Left kidney (tissue), 2 donors: ENCODE measurements around the gene KAZN. TPM values are rescaled to one million over a fixed set of nuclear protein-coding genes. Genes with fewer than 3 reads are reported as not detected.
A peak's percentile ranks its signal among the peaks of the same experiment; 100 is the strongest.

Experiments
- DNase-seq: peaks from one replicate; pipeline ENCODE4 v3.0.0-alpha.2; 2013
- polyA plus RNA-seq: library from polyadenylated mRNA; unstranded; fragments of 120-200 nt; gene quantifications from one replicate; pipeline ENCODE4 v1.2.1, GENCODE V29; 2013; ENCODE audit not compliant: insufficient read length

Gene KAZN
- polyA plus RNA-seq, 1 donor = 35.2 TPM

GRCh38 chr1:14794136-14794768, 195.8 kb downstream of the KAZN start:
- DNase-seq = no peak

DNA sequence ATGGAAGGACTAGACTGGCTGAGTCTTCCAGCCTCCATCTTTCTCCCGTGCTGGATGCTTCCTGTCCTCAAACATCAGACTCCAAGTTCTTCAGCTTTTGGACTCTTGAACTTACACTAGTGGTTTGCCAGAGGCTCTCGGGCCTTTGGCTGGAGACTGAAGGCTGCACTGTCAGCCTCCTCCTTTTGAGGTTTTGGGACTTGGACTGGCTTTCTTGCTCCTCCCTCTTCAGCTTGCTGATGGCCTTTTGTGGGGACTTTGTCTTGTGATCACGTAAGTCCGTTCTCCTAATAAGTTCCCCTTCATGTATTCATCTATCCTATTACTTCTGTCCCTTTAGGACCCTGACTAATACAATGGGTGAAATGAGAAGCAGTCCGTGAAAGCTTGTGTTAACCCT, 196.4 kb downstream of the KAZN start:
- DNase-seq = no peak

GRCh38 chr1:14795589-14795988, 197.1 kb downstream of the KAZN start:
- DNase-seq = no peak

DNA sequence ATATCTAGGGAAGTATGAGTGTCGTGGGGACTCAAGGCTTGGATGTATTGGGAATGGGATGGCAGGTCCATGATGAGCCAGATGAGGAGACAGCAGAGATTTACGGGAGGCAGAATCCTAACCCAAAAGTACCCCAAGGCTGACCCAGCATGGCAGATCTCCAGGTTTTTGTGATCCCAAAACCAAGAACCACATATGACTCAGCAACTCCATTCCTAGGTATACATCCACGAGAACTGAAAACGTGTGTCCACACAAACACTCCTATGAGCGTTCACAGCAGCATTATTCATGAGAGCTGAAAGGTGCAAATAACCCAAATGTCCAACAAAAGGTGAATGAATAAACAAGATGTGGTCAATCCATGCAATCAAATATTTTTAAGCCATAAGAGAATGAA, 201.5 kb downstream of the KAZN start:
- no peak for DNase-seq

DNA sequence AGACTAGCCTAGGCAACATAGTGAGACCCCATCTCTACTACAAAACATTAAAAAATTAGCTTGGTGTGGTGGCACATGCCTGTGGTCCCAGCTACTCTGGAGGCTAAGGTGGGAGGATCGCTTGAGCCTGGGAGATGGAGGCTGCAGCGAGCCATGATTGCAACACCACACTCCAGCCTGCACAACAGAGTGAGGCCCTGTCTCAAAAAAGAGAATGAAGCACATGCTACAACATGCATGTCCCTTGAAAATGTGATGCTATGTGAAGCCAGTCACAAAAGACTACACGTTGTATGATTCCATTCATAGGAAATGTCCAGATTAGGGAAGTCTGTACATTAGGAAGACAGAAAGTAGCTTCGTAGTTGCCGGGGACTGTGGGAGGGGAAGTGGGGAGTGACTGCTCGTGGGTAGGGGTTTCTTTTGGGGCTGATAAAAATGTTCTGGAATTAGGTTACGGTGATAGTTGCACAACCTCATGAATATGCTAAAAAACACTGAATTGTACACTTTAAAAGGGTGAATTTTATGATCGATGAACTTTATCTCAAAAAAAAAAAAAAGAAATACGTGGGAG, 202.1 kb downstream of the KAZN start:
- DNase-seq = no peak

DNA sequence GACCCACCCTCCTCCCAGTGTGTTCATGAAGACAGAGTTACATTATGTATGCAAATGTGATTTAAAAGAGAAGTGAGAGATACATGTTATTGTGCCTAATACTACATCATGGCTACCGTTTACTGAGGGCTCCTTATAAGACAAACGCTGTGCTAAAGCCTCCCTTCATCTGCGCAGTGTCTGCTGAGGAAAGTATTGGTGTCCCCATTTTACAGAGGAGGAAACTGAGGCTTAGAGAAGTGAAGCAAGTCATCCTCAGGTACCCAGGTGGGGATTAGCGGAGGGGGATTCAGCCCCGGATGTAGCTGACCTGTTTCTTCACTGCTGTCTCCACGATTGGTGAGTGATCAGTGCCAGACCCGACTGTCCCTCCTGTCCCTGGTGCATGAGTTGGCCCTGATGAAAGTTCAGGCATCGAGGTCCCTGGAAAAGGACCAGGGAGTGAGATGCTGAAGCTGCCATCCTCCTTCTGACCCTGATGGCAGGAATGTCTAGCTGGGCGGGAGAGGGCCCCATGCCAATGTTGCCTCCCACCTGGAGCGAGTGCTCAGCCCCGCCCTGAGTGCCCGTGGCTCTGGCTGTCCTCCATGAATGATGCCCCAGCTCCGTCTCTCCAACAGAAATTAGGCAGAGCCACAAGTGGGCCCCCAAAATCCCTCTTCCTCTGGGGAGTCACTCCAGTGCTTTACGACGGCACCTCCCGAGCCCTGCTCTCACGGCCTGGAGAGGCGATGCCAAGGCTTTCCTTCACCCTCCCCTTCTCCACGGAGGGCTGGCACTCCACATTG, 204.7 kb downstream of the KAZN start:
- DNase-seq = no peak

- no peak for DNase-seq
Measured at GRCh38 chr1:14804626-14805025, 206.1 kb downstream of the KAZN start.

DNA sequence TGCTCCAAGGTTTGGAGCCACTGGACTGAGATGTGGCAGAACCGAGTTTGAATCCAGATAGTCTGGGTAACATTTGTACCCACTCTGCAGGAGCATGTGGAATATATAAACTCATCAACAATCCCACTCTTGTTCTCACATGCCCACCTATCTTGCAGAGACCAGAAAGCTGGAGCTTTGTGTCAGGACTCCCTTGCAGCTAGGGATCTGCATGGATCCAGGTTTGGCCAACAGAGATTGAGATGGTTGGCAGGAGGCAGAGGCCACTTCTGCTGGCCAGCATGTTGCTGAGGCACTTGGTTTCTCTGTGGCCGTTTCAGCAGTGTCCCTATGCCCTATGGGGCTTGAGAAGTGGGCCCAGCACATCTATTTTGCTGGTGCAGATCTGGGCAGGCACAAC, 208.3 kb downstream of the KAZN start:
- DNase-seq = no peak

- DNase-seq = no peak
Measured at GRCh38 chr1:14808768-14809167, 210.3 kb downstream of the KAZN start.

- DNase-seq = no peak
Measured at GRCh38 chr1:14809191-14809981, 210.9 kb downstream of the KAZN start.

- peak; percentile 79 for DNase-seq
Measured at GRCh38 chr1:14810595-14811361, 212.3 kb downstream of the KAZN start.

DNA sequence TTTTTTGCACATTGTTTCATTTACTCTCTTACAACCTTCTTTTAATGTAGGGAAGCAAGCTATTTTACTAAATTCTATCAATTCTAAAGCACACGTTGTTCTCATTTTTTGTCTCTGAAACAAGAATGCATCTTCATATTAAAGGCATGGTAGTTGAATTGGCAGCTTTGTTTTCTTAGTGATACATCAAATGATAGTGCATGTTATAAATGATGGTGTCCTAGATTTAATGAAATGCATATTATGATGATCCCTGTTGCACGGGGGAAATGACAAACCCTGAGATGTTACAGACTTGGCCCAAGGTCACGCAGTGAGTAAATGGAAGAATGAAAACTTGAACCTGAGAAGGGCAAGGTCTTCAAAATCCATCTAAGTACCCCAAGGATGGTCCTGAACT, 213.1 kb downstream of the KAZN start:
- DNase-seq = no peak

- DNase-seq = no peak
Measured at GRCh38 chr1:14812189-14812588, 213.7 kb downstream of the KAZN start.

- no peak for DNase-seq
Measured at GRCh38 chr1:14815175-14815877, 216.8 kb downstream of the KAZN start.

- no peak for DNase-seq
Measured at GRCh38 chr1:14817223-14818170, 219.0 kb downstream of the KAZN start.

DNA sequence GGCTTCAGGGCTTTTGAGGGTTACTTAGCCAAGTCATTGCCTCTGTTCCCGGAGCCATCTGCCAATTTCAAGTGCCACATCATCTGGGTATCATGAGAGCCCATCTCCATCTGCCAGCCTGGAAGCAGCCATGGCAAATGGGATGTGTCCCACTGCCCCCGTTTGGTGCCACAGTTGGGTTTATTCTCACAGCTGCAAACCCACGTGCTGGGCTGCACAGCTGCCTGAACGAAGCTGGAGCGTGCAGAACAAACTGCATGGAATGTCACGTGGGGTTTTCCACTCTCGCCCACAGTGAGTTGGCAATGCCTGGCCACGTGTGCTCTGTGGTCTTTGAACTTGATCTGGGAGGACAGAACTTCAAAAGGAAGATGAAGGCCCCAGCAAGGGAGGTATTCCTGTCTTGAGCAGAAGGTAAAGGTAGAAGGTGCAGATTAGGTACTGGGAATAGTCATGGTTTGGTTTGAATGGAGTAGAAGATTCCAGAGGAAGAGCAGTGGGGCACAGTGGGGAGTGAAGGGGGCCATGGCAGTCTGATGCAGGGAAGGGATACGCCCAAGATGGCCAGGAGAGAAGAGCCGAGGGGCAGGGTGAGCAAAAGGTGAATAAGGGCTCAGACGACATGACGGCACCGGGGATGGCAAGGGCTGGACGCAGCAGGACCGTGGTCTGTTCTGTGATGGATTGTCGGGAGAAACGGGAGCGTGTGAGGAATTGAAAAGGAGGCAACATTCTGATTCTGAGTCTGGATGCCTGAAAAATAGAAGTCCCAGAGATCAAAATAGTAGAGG, 222.0 kb downstream of the KAZN start:
- no peak for DNase-seq

DNA sequence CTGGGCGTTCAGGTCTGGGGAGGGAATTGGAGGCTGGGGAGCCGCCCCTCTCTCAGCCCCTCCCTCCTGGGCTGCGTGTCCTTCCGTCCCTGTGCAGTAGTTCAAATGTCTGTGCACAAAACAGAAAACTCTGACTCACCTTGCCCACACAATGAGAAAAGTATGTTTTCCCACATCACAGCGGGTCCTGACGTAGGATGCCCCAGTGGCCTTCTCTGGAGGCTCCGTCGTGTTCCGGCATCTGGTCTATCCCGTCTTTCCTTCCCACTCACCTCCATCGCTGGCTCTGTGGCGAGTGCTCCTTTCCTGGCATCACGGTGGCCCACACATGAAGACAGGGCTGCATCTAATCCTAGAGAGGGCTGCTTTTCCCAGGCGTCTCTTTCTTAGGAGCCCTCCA, 224.0 kb downstream of the KAZN start:
- DNase-seq = no peak

DNA sequence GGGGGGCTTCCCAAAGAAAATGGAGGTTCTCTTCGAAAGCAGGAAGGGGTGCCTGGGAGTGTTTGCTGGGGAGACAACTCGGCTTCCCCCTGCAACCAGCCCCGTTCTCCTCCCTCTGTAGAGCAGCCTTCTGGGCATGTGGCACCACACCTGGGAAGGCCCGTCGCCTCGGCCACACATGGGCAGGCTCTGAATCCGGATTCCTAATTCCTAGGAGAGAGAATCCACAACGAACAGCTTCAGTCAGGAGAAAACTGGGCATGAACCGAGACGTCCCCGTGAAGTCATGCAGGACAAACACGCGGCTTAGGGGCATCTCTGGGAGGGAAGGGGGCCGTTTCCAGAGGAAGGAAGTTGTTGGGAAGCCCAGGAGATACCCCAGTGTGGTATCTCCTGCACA, 224.5 kb downstream of the KAZN start:
- no peak for DNase-seq

DNA sequence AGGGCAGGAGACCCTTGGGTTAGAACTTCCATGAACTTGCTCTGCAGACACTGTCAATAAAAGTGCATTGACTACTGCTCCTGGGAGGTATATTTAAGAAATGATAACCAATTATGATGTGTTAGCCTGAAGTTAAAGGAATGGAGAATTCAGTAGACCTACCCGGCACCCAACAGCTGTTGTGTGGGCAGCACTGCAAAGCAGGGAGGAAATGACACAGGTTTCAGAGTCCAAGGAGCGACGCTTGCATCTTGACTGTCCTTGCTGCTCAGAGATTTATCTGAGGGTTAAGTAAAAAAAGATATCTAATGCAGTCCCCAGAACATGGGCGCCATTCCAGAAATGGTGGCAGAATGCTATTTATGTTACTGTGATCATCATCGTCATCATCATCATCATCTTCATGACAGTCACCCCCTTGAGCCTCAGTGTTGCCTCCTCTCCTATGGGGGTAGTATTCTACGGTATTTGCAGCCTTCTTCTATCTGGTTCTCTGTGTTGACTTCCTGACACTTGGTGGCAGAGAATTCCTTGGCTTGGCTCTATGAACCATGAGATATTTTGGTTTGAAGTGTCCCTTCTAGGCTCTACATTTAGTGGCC, 225.9 kb downstream of the KAZN start:
- no peak for DNase-seq
